Measurements from ENCODE around the gene CAMK2A. TPM values are rescaled to one million over a fixed set of nuclear protein-coding genes. Genes with fewer than 3 reads are reported as not detected.
A peak's percentile ranks its signal among the peaks of the same experiment; 100 is the strongest.

Gene CAMK2A
- total RNA-seq, 1 experiment from 2014 or later: not detected

DNA sequence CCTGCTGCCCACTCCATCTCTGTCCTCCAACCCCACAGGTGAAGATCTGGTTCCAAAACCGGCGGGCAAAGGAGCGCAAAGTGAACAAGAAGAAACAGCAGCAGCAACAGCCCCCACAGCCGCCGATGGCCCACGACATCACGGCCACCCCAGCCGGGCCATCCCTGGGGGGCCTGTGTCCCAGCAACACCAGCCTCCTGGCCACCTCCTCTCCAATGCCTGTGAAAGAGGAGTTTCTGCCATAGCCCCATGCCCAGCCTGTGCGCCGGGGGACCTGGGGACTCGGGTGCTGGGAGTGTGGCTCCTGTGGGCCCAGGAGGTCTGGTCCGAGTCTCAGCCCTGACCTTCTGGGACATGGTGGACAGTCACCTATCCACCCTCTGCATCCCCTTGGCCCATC, 106.1 kb downstream of the CAMK2A start:
- ChIA-PET CTCF (no interaction called here), POLR2A (no interaction called here)
- H3K4me1 ChIP-seq: peaks cover 16% of the 10 kb centered on the region
- Mint-ChIP-seq H3K4me3 (ENCODE audit: unreplicated experiment) (no peak overlapping the region), H3K9me3 (ENCODE audit: unreplicated experiment) (no peaks in the 10 kb centered on the region), H3K27me3 (ENCODE audit: insufficient read depth, unreplicated experiment) (no peaks in the 10 kb centered on the region), H3K4me1 (ENCODE audit: low read depth, unreplicated experiment) (peaks cover 15% of the 10 kb centered on the region), H3K27ac (ENCODE audit: unreplicated experiment) (no peak overlapping the region), H3K36me3 (ENCODE audit: insufficient read depth, unreplicated experiment) (no peaks in the 10 kb centered on the region)
- no TSS peak for BruUV-seq (replicated peaks)
- DNase-seq: no peak
- TF ChIP-seq, protein P1, sequence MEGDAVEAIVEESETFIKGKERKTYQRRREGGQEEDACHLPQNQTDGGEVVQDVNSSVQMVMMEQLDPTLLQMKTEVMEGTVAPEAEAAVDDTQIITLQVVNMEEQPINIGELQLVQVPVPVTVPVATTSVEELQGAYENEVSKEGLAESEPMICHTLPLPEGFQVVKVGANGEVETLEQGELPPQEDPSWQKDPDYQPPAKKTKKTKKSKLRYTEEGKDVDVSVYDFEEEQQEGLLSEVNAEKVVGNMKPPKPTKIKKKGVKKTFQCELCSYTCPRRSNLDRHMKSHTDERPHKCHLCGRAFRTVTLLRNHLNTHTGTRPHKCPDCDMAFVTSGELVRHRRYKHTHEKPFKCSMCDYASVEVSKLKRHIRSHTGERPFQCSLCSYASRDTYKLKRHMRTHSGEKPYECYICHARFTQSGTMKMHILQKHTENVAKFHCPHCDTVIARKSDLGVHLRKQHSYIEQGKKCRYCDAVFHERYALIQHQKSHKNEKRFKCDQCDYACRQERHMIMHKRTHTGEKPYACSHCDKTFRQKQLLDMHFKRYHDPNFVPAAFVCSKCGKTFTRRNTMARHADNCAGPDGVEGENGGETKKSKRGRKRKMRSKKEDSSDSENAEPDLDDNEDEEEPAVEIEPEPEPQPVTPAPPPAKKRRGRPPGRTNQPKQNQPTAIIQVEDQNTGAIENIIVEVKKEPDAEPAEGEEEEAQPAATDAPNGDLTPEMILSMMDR (IDR thresholded peaks at IDR 0.05; ENCODE audit: insufficient read depth in 1 of 2, low read depth in 1 of 2, low read length in 1 of 2, severe bottlenecking in 1 of 2, unreplicated experiment in 1 of 2): no peak
- no peaks in the 10 kb centered on the region for H3K9me3 ChIP-seq
- H3K36me3 ChIP-seq (ENCODE audit: control insufficient read depth, insufficient read depth, low read length): no peaks in the 10 kb centered on the region; the same call in 1 of the 2 replicates
- intact Hi-C loops (cut with micrococcal nuclease; ENCODE audit: unreplicated experiment): no loop called here
- H3K27me3 ChIP-seq (replicated peaks; ENCODE audit: control insufficient read depth, insufficient read depth, low read length): no peaks in the 10 kb centered on the region
- no peak overlapping the region for H3K4me3 ChIP-seq (ENCODE audit: low read depth, low read length)

GRCh38 chr5:150182774-150183173, 106.8 kb downstream of the CAMK2A start:
- H3K36me3 ChIP-seq (ENCODE audit: control insufficient read depth, insufficient read depth, low read length): no peaks in the 10 kb centered on the region; the same call in 1 of the 2 replicates
- Mint-ChIP-seq H3K4me1 (ENCODE audit: low read depth, unreplicated experiment) (peaks cover 15% of the 10 kb centered on the region), H3K9me3 (ENCODE audit: unreplicated experiment) (no peaks in the 10 kb centered on the region), H3K36me3 (ENCODE audit: insufficient read depth, unreplicated experiment) (no peaks in the 10 kb centered on the region), H3K27me3 (ENCODE audit: insufficient read depth, unreplicated experiment) (no peaks in the 10 kb centered on the region), H3K27ac (ENCODE audit: unreplicated experiment) (no peak overlapping the region), H3K4me3 (ENCODE audit: unreplicated experiment) (no peak overlapping the region)
- ChIA-PET CTCF (no interaction called here), POLR2A (no interaction called here)
- DNase-seq: no peak
- H3K4me3 ChIP-seq (ENCODE audit: low read depth, low read length): no peak overlapping the region
- no peaks in the 10 kb centered on the region for H3K9me3 ChIP-seq
- BruUV-seq (replicated peaks): no TSS peak
- TF ChIP-seq, protein P1 (IDR thresholded peaks at IDR 0.05; ENCODE audit: insufficient read depth in 1 of 2, low read depth in 1 of 2, low read length in 1 of 2, severe bottlenecking in 1 of 2, unreplicated experiment in 1 of 2): no peak
- intact Hi-C loops (cut with micrococcal nuclease; ENCODE audit: unreplicated experiment): no loop called here
- H3K4me1 ChIP-seq: peaks cover 12% of the 10 kb centered on the region
- no peaks in the 10 kb centered on the region for H3K27me3 ChIP-seq (replicated peaks; ENCODE audit: control insufficient read depth, insufficient read depth, low read length)

DNA sequence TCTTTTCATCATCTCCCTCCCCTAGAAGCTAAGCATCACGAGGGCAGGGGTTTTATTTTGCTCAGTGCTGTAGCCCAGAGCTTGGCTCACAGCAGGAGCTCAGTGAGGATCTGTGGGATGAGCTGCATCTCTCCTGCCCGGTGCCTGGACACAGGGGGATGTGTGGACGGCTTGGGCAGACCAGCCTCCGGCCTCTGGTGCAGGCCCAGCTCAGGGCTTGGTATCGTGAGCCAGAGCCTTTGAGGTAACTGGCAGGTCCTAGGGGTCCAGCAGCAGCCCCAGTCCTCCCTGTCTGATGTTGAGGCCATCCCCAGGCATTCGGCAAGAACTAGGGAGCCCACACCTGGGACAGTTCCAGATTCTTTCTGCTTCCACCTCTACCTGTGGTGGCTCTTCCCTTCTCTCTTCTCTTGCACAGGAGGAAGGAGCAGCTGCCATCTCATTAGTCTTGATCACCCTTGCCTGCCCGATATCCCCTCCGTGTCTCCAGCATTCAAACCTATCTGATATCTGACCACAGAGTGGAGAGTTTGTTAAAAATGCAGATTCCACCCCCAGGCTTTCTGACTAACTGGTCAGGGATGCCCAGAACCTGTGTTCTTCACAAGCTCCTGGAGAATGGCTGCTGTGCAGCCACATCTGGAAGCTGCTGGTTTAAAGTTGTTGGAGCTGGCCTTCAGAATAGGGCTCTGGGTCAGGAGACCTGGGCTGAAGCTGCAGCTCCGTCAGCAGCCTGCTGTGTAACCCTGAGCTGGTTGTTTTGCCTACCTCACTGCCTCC, 107.6 kb downstream of the CAMK2A start:
- H3K4me3 Mint-ChIP-seq (ENCODE audit: unreplicated experiment): no peak overlapping the region
- DNase-seq: no peak
- H3K9me3 Mint-ChIP-seq (ENCODE audit: unreplicated experiment): no peaks in the 10 kb centered on the region
- H3K9me3 ChIP-seq: no peaks in the 10 kb centered on the region
- no peaks in the 10 kb centered on the region for H3K27me3 ChIP-seq (replicated peaks; ENCODE audit: control insufficient read depth, insufficient read depth, low read length)
- intact Hi-C loops (cut with micrococcal nuclease; ENCODE audit: unreplicated experiment): no loop called here
- H3K4me3 ChIP-seq (ENCODE audit: low read depth, low read length): no peak overlapping the region
- peaks cover 15% of the 10 kb centered on the region for H3K4me1 Mint-ChIP-seq (ENCODE audit: low read depth, unreplicated experiment)
- no peaks in the 10 kb centered on the region for H3K27me3 Mint-ChIP-seq (ENCODE audit: insufficient read depth, unreplicated experiment)
- peaks cover 12% of the 10 kb centered on the region for H3K4me1 ChIP-seq
- H3K36me3 Mint-ChIP-seq (ENCODE audit: insufficient read depth, unreplicated experiment): no peaks in the 10 kb centered on the region
- TF ChIP-seq, protein P1 (IDR thresholded peaks at IDR 0.05; ENCODE audit: insufficient read depth in 1 of 2, low read depth in 1 of 2, low read length in 1 of 2, severe bottlenecking in 1 of 2, unreplicated experiment in 1 of 2): no peak
- ChIA-PET CTCF (no interaction called here), POLR2A (no interaction called here)
- peak overlapping the region; percentile 29 for H3K27ac Mint-ChIP-seq (ENCODE audit: unreplicated experiment)
- BruUV-seq (replicated peaks): no TSS peak
- no peaks in the 10 kb centered on the region; the same call in 1 of the 2 replicates for H3K36me3 ChIP-seq (ENCODE audit: control insufficient read depth, insufficient read depth, low read length)
